HG03457 (cell line): ENCODE data around the gene ZIC1.

ENCODE experiments used
- ATAC-seq: cut with Tn5 transposase; IDR thresholded peaks from one replicate; pipeline ENCODE4 v1.9.1; 2021; ENCODE audit warnings: moderate number of reproducible peaks; ENCODE audit not compliant: unreplicated experiment

Gene ZIC1

DNA sequence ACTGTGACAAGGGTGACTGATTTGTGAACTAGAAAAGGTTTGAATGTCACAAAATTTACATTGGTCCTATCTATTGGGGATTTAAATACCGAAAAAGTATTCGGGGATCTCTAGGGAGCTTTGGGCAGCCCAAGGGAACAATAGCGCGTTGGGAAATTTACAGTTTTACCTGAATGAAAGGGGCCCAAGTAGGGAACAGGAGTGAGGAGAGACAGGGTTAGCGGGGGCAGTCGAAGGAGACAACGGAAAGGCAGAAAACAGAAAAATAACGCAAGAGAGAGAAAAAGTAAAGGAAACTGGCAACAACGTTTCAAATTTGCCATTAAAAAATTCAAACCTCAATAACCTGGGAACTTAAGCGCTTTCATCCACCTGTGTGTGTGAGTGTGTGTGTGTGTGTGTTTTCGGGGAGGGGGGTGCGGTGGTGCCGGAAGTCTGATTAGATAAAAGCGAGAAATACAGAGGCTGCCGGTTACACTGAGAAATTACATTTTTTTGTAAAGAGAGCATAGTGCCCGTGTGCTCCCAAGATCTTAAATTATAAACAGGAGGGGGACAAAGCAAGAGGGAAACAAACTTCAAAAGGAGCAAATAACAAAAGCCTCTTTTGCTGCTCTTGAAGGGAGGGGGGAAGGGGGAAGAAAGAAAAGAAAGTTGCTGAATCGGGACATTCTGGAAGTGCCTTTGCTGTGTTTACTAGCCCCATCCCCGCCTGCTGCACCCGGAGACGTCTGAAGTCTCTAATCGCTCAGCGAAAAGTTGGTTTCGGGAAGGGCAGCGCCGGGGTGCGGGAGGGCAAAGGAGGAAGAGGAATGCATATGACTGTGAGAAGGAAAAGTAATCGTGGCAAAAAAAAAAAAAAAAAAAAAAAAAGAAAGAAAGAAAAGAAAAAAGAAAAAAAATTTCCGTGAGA lies 721 bp upstream of the ZIC1 start:
- no peak for ATAC-seq

- no peak for ATAC-seq
These were observed 956 bp downstream of the ZIC1 start for GRCh38 chr3:147410116-147410525.

DNA sequence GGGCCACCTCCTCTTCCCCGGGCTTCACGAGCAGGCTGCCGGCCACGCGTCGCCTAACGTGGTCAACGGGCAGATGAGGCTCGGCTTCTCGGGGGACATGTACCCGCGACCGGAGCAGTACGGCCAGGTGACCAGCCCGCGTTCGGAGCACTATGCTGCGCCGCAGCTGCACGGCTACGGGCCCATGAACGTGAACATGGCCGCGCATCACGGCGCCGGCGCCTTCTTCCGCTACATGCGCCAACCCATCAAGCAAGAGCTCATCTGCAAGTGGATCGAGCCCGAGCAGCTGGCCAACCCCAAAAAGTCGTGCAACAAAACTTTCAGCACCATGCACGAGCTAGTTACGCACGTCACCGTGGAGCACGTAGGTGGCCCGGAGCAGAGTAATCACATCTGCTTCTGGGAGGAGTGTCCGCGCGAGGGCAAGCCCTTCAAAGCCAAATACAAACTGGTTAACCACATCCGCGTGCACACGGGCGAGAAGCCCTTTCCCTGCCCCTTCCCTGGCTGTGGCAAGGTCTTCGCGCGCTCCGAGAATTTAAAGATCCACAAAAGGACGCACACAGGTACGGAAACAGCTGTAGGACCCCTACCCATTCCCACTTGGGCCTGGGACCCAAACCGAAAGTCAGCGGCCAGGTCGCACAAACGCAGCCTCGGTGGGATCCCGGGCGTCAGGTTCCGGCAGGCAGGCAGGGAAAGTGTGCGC lies 1.5 kb downstream of the ZIC1 start:
- ATAC-seq = no peak

- no peak for ATAC-seq
These were observed 2.2 kb downstream of the ZIC1 start for GRCh38 chr3:147411238-147411814.

DNA sequence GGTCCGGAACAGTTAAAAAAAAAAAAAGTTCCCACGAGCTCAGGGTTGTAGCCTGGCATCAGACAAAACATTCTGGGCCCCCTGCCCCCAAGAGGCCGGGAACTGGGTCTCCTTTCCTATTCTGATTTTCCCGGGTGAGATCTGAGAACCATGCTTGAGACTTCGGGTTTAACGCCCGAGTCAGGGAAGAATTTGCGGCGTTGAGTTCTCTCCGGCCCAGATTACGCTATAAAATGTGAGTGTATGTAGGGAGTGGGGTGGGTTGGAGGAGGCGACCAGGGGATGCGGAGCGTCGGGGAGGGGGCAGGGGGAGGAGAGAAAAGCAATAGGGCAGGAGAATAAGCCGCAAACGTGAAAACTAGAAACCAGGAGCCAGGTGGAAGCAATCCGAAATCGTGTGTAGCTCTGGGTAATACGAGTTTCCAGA lies 2.7 kb downstream of the ZIC1 start:
- no peak for ATAC-seq

GRCh38 chr3:147412261-147412916 lies 3.2 kb downstream of the ZIC1 start:
- no peak for ATAC-seq

GRCh38 chr3:147412917-147413685 lies 3.9 kb downstream of the ZIC1 start:
- ATAC-seq = no peak

DNA sequence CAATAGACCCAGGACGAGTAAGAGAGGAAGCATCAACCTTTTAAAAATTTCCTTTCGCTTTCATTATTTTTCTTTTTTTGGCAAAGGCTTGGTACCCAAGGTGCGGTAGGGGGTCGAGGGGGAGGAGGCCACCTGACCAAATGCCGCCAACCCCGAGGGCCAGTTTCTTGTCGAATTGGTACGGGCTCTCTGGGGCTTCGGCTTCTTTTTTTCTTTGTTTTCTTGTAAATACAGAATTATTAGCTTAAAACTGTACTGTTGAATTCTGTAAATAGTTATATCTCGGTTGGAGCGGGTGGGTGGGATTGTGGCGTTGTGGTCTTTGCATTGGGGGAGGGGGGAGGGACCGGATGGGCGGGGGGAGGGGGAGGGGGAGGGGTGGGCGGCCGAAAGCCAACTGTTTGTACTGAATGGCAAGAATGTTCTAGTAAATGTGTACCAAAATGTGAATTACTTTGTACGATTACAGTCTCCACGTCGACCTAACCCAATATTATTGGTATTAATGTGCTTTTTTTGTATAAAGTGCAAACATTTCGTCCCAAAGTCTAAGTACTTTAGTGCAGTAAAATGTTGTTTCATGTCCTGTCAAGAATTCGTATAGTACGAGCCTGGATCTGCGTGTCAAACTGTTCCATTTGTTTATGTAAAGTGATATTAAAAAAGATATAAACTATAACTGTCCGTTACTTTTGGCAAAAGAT lies 4.7 kb downstream of the ZIC1 start:
- ATAC-seq = no peak

GRCh38 chr3:147414390-147415138 lies 5.4 kb downstream of the ZIC1 start:
- ATAC-seq = no peak

GRCh38 chr3:147415286-147415685 lies 6.1 kb downstream of the ZIC1 start:
- no peak for ATAC-seq

GRCh38 chr3:147415874-147416273 lies 6.7 kb downstream of the ZIC1 start:
- ATAC-seq = no peak

DNA sequence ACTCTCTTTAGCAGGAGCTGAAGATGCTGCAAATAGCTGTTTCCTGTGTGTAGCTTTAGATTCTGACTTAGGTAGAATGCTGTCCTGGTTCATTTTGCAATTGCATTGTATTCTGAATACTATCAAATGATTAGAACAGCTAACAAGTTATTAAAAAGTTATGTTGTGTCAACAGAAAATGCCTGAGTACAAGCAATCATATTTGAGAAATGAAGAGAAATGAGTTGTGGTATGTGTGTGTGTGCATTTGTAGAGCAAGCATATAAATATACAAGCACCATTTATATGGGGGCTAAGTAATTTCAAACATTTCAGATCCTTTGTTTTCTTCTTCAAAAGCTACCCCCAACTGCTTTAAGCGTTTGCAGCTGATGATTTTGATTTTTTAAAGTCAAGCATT lies 7.8 kb downstream of the ZIC1 start:
- no peak for ATAC-seq

DNA sequence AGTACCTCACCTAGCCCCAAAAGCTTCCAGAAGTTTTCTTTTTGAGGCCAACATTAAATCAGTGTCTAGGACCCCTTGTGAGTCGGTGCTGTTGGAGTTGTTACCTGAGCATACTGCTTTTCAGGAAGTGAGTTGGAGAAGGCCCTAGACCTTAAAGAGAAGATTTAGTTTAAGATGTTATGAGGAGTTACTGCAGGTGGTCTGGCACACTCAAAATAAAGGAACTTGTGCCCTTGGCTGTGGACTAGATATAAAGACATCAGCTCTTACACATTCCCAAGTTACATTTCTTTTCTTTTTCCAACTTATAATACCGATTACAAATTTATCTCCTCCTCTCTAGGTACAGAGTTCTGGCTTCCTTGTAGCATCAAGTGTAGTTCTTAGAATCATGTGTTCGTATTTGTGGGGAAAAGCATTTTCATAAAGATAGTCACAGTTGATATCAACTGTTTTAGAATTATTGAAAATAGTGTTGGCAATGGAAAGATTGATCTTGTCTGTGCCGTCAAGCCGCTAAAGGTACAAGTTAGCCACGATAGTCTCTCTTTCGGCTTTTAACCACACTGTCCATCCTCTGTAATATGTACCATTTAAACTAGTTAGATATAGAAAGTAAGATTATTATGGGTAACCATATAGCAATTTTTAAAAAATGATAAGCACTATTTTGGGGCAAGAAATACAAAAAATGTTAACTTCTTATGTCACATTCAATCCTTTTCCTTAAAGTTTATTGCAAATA lies 8.6 kb downstream of the ZIC1 start:
- ATAC-seq = no peak

GRCh38 chr3:147418371-147418781 lies 9.2 kb downstream of the ZIC1 start:
- no peak for ATAC-seq

GRCh38 chr3:147418808-147419701 lies 9.9 kb downstream of the ZIC1 start:
- ATAC-seq = no peak

DNA sequence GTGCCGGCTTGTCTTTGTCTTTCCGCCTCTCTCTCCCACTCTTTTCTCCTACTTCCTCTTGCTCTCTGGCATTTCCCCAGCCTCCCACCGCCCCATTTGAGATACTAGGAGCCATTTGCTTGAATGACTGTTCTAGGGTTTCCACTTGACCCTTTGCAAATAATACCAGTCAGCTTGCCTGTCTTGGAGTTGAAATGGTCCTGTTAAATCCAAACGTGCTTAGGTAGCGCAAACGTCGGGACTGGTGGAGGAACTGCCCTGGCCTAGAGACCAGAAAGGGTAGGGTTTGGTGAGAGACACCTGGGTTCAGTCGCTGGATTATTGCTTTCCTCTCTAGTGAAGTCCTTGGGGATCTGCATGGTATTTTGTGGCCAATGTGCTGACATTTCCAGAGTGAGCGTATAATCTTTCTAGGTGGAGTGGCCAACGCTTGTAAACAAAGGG lies 10.6 kb downstream of the ZIC1 start:
- no peak for ATAC-seq
